IMR-90 (cell line): ENCODE data around the gene ACAN. TPM values are rescaled to one million over a fixed set of nuclear protein-coding genes. Genes with fewer than 3 reads are reported as not detected.

Source experiments
- ATAC-seq: fragments of 200-7000 bp; cut with Tn5 transposase; 2 replicates; pipeline ENCODE4 v1.9.1; 2020; ENCODE audit warnings: low read depth, mild to moderate bottlenecking, moderate library complexity
- BruUV-seq: library from RNA; stranded (reverse); fragments of 400-500 nt; replicated peaks from 2 replicates; lab custom pipeline; 2021; lab: Mats Ljungman, UMichigan
- CTCF ChIA-PET: fragments of 300-600 bp; formaldehyde crosslinking; extraction: SDS; loops from one replicate; lab custom pipeline; 2021; ENCODE audit warnings: antibody characterized with exemption; lab: Yijun Ruan, JAX
- POLR2A ChIA-PET: fragments of 300-600 bp; sonication (Branson Sonifier 250); formaldehyde crosslinking; loops from one replicate; lab custom pipeline; 2022; ENCODE audit warnings: antibody characterized with exemption; ENCODE audit not compliant: unreplicated experiment; lab: Charles Lee
- DNase-seq: peaks from one replicate; pipeline ENCODE4 v3.0.0; 2013
- H2AFZ ChIP-seq: replicated peaks from 2 replicates; pipeline ENCODE3; 2013; ENCODE audit warnings: low read length, mild to moderate bottlenecking; ENCODE audit not compliant: poor library complexity
- H2AK5ac ChIP-seq: 2 replicates; pipeline ENCODE4 v1.6.1; 2013; ENCODE audit warnings: low read depth, low read length, inconsistent platforms
- H2AK9ac ChIP-seq: replicated peaks from 2 replicates; pipeline ENCODE3; 2013; ENCODE audit warnings: mild to moderate bottlenecking, low read depth, low read length, moderate library complexity; ENCODE audit not compliant: poor library complexity
- H2BK120ac ChIP-seq: 2 replicates; pipeline ENCODE4 v1.6.1; 2013; ENCODE audit warnings: low read depth, low read length, inconsistent platforms
- H2BK15ac ChIP-seq: 3 replicates; pipeline ENCODE4 v1.6.1; 2013; ENCODE audit warnings: low read depth, low read length, inconsistent platforms
- H2BK20ac ChIP-seq: 2 replicates; pipeline ENCODE4 v1.6.1; 2013; ENCODE audit warnings: low read depth, mild to moderate bottlenecking, inconsistent platforms, low read length, moderate library complexity
- H2BK5ac ChIP-seq: 2 replicates; pipeline ENCODE4 v1.6.1; 2013; ENCODE audit warnings: mild to moderate bottlenecking, low read depth, low read length, inconsistent platforms; ENCODE audit not compliant: poor library complexity, severe bottlenecking
- H3K14ac ChIP-seq: replicated peaks from 2 replicates; pipeline ENCODE4 v1.6.1; 2013; ENCODE audit warnings: low read depth, low read length, inconsistent platforms
- H3K18ac ChIP-seq: 2 replicates; pipeline ENCODE4 v1.6.1; 2013; ENCODE audit warnings: low read depth, low read length, control low read depth
- H3K23ac ChIP-seq: 2 replicates; pipeline ENCODE4 v1.6.1; 2013; ENCODE audit warnings: low read depth, low read length, inconsistent platforms
- H3K27ac ChIP-seq: 2 replicates; pipeline ENCODE4 v1.5.1; 2013; ENCODE audit warnings: mild to moderate bottlenecking, control low read depth, low read length; ENCODE audit not compliant: insufficient read depth
- H3K27me3 ChIP-seq: 2 replicates; pipeline ENCODE4 v1.6.1; 2013; ENCODE audit warnings: low read length; ENCODE audit not compliant: control insufficient read depth, insufficient read depth
- H3K36me3 ChIP-seq: 2 replicates; pipeline ENCODE4 v1.6.1; 2013; ENCODE audit warnings: low read length, mixed read lengths; ENCODE audit not compliant: control insufficient read depth, insufficient read depth
- H3K4ac ChIP-seq: 2 replicates; pipeline ENCODE4 v1.6.1; 2013; ENCODE audit warnings: low read depth, low read length, inconsistent platforms
- H3K4me1 ChIP-seq: 2 replicates; pipeline ENCODE4 v1.6.1; 2013; ENCODE audit warnings: low read length, mixed read lengths; ENCODE audit not compliant: control insufficient read depth, insufficient read depth
- H3K4me2 ChIP-seq: 2 replicates; pipeline ENCODE4 v1.6.1; 2013; ENCODE audit warnings: low read depth, mild to moderate bottlenecking, control low read depth, low read length, moderate library complexity
- H3K4me3 ChIP-seq: 2 replicates; pipeline ENCODE4 v1.5.1; 2013; ENCODE audit warnings: low read depth, mild to moderate bottlenecking, control low read depth, low read length, moderate library complexity; ENCODE audit not compliant: insufficient read depth
- H3K56ac ChIP-seq: 2 replicates; pipeline ENCODE4 v1.6.1; 2013; ENCODE audit warnings: low read length, inconsistent platforms; ENCODE audit not compliant: insufficient read depth; ENCODE audit errors: extremely low read depth
- H3K79me1 ChIP-seq, 2 experiments: 2 replicates each; pipeline ENCODE4 v1.6.1; 2013; ENCODE audit warnings: low read length in 2 of 2, inconsistent platforms in 1 of 2, low read depth in 1 of 2
- H3K9ac ChIP-seq: 2 replicates; pipeline ENCODE4 v1.6.1; 2013; ENCODE audit warnings: low read depth, low read length, control low read depth
- H3K9me1 ChIP-seq: 2 replicates; pipeline ENCODE4 v1.6.1; 2013; ENCODE audit warnings: low read length, inconsistent platforms; ENCODE audit not compliant: insufficient read depth
- H3K9me3 ChIP-seq: 2 replicates; pipeline ENCODE4 v1.6.1; 2013; ENCODE audit warnings: low read length; ENCODE audit not compliant: control insufficient read depth, insufficient read depth
- H4K20me1 ChIP-seq: 2 replicates; pipeline ENCODE4 v1.6.1; 2013; ENCODE audit warnings: low read length, inconsistent platforms; ENCODE audit not compliant: insufficient read depth
- H4K5ac ChIP-seq: 2 replicates; pipeline ENCODE4 v1.6.1; 2013; ENCODE audit warnings: mild to moderate bottlenecking, low read depth, low read length, control low read depth
- H4K8ac ChIP-seq, 2 experiments: 2 replicates each; pipeline ENCODE4 v1.6.1; 2013; ENCODE audit warnings: low read depth in 2 of 2, low read length in 2 of 2, control low read depth in 1 of 2, inconsistent platforms in 1 of 2
- H4K91ac ChIP-seq: 2 replicates; pipeline ENCODE4 v1.6.1; 2013; ENCODE audit warnings: low read depth, low read length, inconsistent platforms; ENCODE audit not compliant: insufficient read depth
- BHLHE40 ChIP-seq: fragments of 150-350 bp; IDR thresholded peaks from 2 replicates; pipeline ENCODE4 v1.6.1; 2016; ENCODE audit warnings: mild to moderate bottlenecking, low read depth, low read length
- CEBPB ChIP-seq: IDR thresholded peaks from 2 replicates; pipeline ENCODE4 v1.6.1; 2012; ENCODE audit warnings: low read depth, low read length, improper control_type of control experiment
- CTCF ChIP-seq: conservative IDR thresholded peaks from 2 replicates; pipeline ENCODE4 v1.5.1; 2012; ENCODE audit warnings: mild to moderate bottlenecking, low read depth, low read length, improper control_type of control experiment
- ELK1 ChIP-seq: fragments of 150-350 bp; IDR thresholded peaks from 2 replicates; pipeline ENCODE4 v1.6.1; 2016; ENCODE audit warnings: low read depth, mild to moderate bottlenecking, low read length, moderate library complexity, borderline replicate concordance
- FOS ChIP-seq: fragments of 150-350 bp; IDR thresholded peaks from 2 replicates; pipeline ENCODE4 v1.6.1; 2016; ENCODE audit warnings: low read depth, low read length
- MAFK ChIP-seq: IDR thresholded peaks from 2 replicates; pipeline ENCODE4 v1.6.1; 2012; ENCODE audit warnings: low read depth, low read length, improper control_type of control experiment
- MAZ ChIP-seq: IDR thresholded peaks from 2 replicates; pipeline ENCODE4 v1.6.1; 2012; ENCODE audit warnings: low read depth, mild to moderate bottlenecking, low read length, improper control_type of control experiment, moderate library complexity, borderline replicate concordance
- MXI1 ChIP-seq: IDR thresholded peaks from 2 replicates; pipeline ENCODE4 v1.6.1; 2012; ENCODE audit warnings: low read depth, mild to moderate bottlenecking, low read length, moderate library complexity, borderline replicate concordance
- NFE2L2 ChIP-seq: fragments of 150-350 bp; IDR thresholded peaks from 2 replicates; pipeline ENCODE4 v1.6.1; 2016; ENCODE audit warnings: low read depth, mild to moderate bottlenecking, low read length
- POLR2A ChIP-seq: IDR thresholded peaks from 2 replicates; pipeline ENCODE4 v1.6.1; 2012; ENCODE audit warnings: mild to moderate bottlenecking, low read depth, low read length
- RAD21 ChIP-seq: IDR thresholded peaks from 2 replicates; pipeline ENCODE4 v1.6.1; 2012; ENCODE audit warnings: low read length, improper control_type of control experiment
- RCOR1 ChIP-seq: IDR thresholded peaks from 2 replicates; pipeline ENCODE4 v1.6.1; 2012; ENCODE audit warnings: mild to moderate bottlenecking, low read length, improper control_type of control experiment; ENCODE audit not compliant: insufficient replicate concordance
- RFX5 ChIP-seq: IDR thresholded peaks from 2 replicates; pipeline ENCODE4 v1.8.0; 2012; ENCODE audit warnings: low read depth, mild to moderate bottlenecking, low read length, moderate library complexity
- SMC3 ChIP-seq: fragments of 150-350 bp; IDR thresholded peaks from 2 replicates; pipeline ENCODE4 v1.6.1; 2016; ENCODE audit warnings: low read depth, mild to moderate bottlenecking, antibody characterized with exemption, low read length, moderate library complexity
- WGBS, 2 experiments: methylation state at CpG; one replicate each; pipeline versions ENCODE4 v1.1.5 to v1.1.7; 2013; ENCODE audit warnings: missing lambda C conversion rate in 2 of 2; ENCODE audit not compliant: insufficient read length in 1 of 2; ENCODE audit errors: extremely low coverage in 2 of 2; 5-methylcytosine and 5-hydroxymethylcytosine counted together
- dilution Hi-C: fragments of 300-500 bp; cut with HindIII; formaldehyde crosslinking; loops from one replicate; pipeline ENCODE4 v1.14.3; 2018; ENCODE audit warnings: low sequenced_read_pairs; ENCODE audit not compliant: unreplicated experiment
- in situ Hi-C: fragments of 300-500 bp; cut with MboI; formaldehyde crosslinking; loops from 3 replicates; pipeline ENCODE4 v1.14.3; 2019; ENCODE audit warnings: low sequenced_read_pairs, inconsistent platforms, mixed read lengths
- intact Hi-C: fragments of 100-400 bp; cut with micrococcal nuclease; formaldehyde crosslinking; loops from 2 replicates; pipeline ENCODE4 v1.10.0; 2022
- polyA plus RNA-seq, 3 experiments: library from polyadenylated mRNA; depleted of rRNA; stranded (reverse); fragments of >200 nt; gene quantifications; 2 replicates each; pipeline ENCODE4 v1.2.3, GENCODE V29; 2012; ENCODE audit warnings: low replicate concordance in 1 of 3
- total RNA-seq: library from RNA; depleted of rRNA; stranded (reverse); fragments of >200 nt; gene quantifications from 2 replicates; pipeline ENCODE4 v1.2.3, GENCODE V29; 2012
- TF ChIP-seq, protein P1 (sequence below): fragments of 150-350 bp; IDR thresholded peaks from 2 replicates; pipeline ENCODE4 v1.6.1; 2017; ENCODE audit warnings: mild to moderate bottlenecking, antibody characterized with exemption, low read length, low read depth

Gene ACAN
- total and polyA plus RNA-seq, 2 of the 4 experiments (the other 2 are of a cell fraction) = 0.54 to 0.96 TPM

- H3K56ac ChIP-seq = no peak overlapping the region
- 70% methylated on average over 2 of the region's 9 CpGs; no CpG with 5 or more reads in 1 of the 2 experiments for WGBS, 2 experiments
- H2BK15ac ChIP-seq = no peak overlapping the region
- ChIA-PET POLR2A (no interaction called here), CTCF (interaction anchor here (0.6 kb wide), 1 partner anchor 12 kb away, joined by 4 read pairs; no protein-coding TSS in a partner anchor)
- H2AK9ac ChIP-seq = no peak overlapping the region
- no peak overlapping the region for H4K8ac ChIP-seq
- H4K20me1 ChIP-seq = no peaks in the 10 kb centered on the region
- intact Hi-C loops (no loop called here), in situ Hi-C loops (no loop called here), dilution Hi-C loops (no loop called here)
- no peak overlapping the region for H3K18ac ChIP-seq
- H3K27ac ChIP-seq = no peak overlapping the region
- no peak overlapping the region for H3K14ac ChIP-seq
- H2BK120ac ChIP-seq = no peak overlapping the region
- H4K91ac ChIP-seq = no peak overlapping the region
- no peaks in the 10 kb centered on the region for H3K79me1 ChIP-seq
- no peak for DNase-seq
- no peak overlapping the region for H4K5ac ChIP-seq
- no peaks in the 10 kb centered on the region for H3K9me1 ChIP-seq
- BruUV-seq = no TSS peak
- no peak overlapping the region for H3K23ac ChIP-seq
- no peak for ATAC-seq
- no peak overlapping the region for H2BK5ac ChIP-seq
- H2BK20ac ChIP-seq = no peak overlapping the region
- H2AFZ ChIP-seq = no peak overlapping the region
- no peaks in the 10 kb centered on the region for H3K9me3 ChIP-seq
- peaks cover 42% of the 10 kb centered on the region for H3K27me3 ChIP-seq
- H3K4me1 ChIP-seq = 0 out of 2 replicates have a peak, but pooled peaks cover 2% of the 10 kb centered on the region
- no peak overlapping the region for H3K9ac ChIP-seq
- no peak overlapping the region for H2AK5ac ChIP-seq
- H3K4me2 ChIP-seq = no peak overlapping the region
- H3K36me3 ChIP-seq = no peaks in the 10 kb centered on the region
- no peak overlapping the region for H3K4me3 ChIP-seq
- no peak overlapping the region for H3K4ac ChIP-seq
- TF ChIP-seq RCOR1 (no peak), MAZ (no peak), NFE2L2 (no peak), SMC3 (no peak), FOS (no peak), MAFK (no peak), RFX5 (no peak), BHLHE40 (no peak), ELK1 (no peak), CEBPB (no peak), RAD21 (no peak), CTCF (no peak), POLR2A (no peak), MXI1 (no peak)
- TF ChIP-seq, protein P1, sequence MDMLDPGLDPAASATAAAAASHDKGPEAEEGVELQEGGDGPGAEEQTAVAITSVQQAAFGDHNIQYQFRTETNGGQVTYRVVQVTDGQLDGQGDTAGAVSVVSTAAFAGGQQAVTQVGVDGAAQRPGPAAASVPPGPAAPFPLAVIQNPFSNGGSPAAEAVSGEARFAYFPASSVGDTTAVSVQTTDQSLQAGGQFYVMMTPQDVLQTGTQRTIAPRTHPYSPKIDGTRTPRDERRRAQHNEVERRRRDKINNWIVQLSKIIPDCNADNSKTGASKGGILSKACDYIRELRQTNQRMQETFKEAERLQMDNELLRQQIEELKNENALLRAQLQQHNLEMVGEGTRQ = no peak
Observed at GRCh38 chr15:88805031-88805780, 2.0 kb downstream of the ACAN start.
